ENCODE measurements around the gene TTC28.
A peak's percentile ranks its signal among the peaks of the same experiment; 100 is the strongest.
"Not testable (repeated sequence)": the region's sequence is repeated elsewhere in the genome, so short reads cannot be mapped to it uniquely, and the experiment has no call there.

TTC28 gene

DNA sequence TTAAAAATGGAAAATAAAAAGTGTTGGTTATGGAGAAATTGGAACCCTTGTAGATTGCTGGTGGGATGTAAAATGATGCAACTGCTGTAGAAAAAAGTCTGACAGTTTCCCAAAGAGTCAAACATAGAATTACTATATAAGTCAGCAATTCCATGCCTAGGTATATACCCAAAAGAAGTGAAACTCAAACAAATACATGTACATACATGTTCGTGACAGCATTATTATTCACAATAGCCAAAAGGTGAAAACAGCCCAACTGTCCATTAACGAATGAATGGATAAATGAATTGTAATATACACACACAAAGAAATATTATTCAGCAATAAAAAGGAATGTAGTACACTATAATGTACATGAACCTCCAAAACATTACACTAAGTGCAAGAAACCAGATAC lies 116.0 kb downstream of the TTC28 start:
- Histone ChIP-seq H3K18ac (ENCODE audit: low read depth in 1 of 2, low read length in 2 of 2) (no peak overlapping the region), H4K8ac (ENCODE audit: low read length) (no peak overlapping the region), H3K23ac (ENCODE audit: low read length in 2 of 2) (no peak overlapping the region), H3K27me3 (ENCODE audit: control insufficient read depth in 1 of 2, insufficient read depth in 1 of 2, low read length in 2 of 2) (no peaks in the 10 kb centered on the region), H3K9ac (ENCODE audit: low read length) (no peak overlapping the region), H2BK15ac (ENCODE audit: low read depth, poor library complexity, severe bottlenecking) (no peak overlapping the region), H3K14ac (ENCODE audit: low read length in 2 of 2) (no peak overlapping the region), H2AK5ac (ENCODE audit: low read length, severe bottlenecking) (no peak overlapping the region), H3K4me3 (ENCODE audit: insufficient read depth in 1 of 2, low read depth in 1 of 2, low read length in 2 of 2) (no peak overlapping the region), H3K27ac (ENCODE audit: low read length, poor library complexity, severe bottlenecking) (no peak overlapping the region), H3K79me1 (replicated peaks; ENCODE audit: low read length, poor library complexity, severe bottlenecking) (peaks cover 3% of the 10 kb centered on the region), H3K36me3 (ENCODE audit: control insufficient read depth in 1 of 2, insufficient read depth in 2 of 2, low read depth in 1 of 2, low read length in 2 of 2) (no peaks in the 10 kb centered on the region), H2BK120ac (ENCODE audit: low read depth, low read length) (no peak overlapping the region), H4K91ac (ENCODE audit: low read length) (no peak overlapping the region), H2BK12ac (ENCODE audit: low read length in 2 of 2) (no peak overlapping the region), H2BK5ac (ENCODE audit: low read depth, low read length, poor library complexity, severe bottlenecking) (no peak overlapping the region), H3K4me2 (ENCODE audit: low read length, poor library complexity, severe bottlenecking) (no peak overlapping the region), H2AFZ (ENCODE audit: low read depth, low read length) (no peak overlapping the region), H3K4me1 (ENCODE audit: control insufficient read depth, insufficient read depth, low read depth, low read length) (no peaks in the 10 kb centered on the region), H3K4ac (ENCODE audit: low read depth in 1 of 2, low read length in 2 of 2) (no peak overlapping the region), H3K9me3 (ENCODE audit: control insufficient read depth, low read length) (no peaks in the 10 kb centered on the region)
- no CpG with 5 or more reads among the region's 2 CpGs for WGBS
- DNase-seq: no peak

DNA sequence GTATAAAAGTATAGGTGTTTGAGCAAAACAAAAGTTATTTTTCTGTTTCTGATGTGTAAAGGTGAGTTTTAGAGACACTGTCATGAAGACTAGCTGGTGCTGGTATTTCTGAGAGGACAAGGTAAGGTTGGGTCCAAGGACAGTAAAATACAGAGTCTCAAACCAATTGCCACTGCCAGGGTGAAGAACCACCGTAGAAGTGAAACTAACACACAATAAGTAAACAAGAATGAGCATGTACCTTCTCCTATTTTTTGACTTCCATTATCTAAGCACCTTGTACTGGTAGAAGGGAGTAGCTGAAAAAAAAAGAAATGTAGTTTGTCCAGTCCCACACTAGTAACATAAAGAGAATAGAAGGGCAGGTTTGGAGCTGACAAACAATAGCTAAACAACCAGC lies 117.3 kb downstream of the TTC28 start:
- no peak for DNase-seq
- Histone ChIP-seq H3K4ac (ENCODE audit: low read depth in 1 of 2, low read length in 2 of 2) (no peak overlapping the region), H2BK120ac (ENCODE audit: low read depth, low read length) (no peak overlapping the region), H3K27me3 (ENCODE audit: control insufficient read depth in 1 of 2, insufficient read depth in 1 of 2, low read length in 2 of 2) (no peaks in the 10 kb centered on the region), H2BK12ac (ENCODE audit: low read length in 2 of 2) (no peak overlapping the region), H3K23ac (ENCODE audit: low read length in 2 of 2) (no peak overlapping the region), H3K4me1 (ENCODE audit: control insufficient read depth, insufficient read depth, low read depth, low read length) (no peaks in the 10 kb centered on the region), H3K18ac (ENCODE audit: low read depth in 1 of 2, low read length in 2 of 2) (no peak overlapping the region), H3K14ac (ENCODE audit: low read length in 2 of 2) (no peak overlapping the region), H3K9ac (ENCODE audit: low read length) (no peak overlapping the region), H3K4me3 (ENCODE audit: insufficient read depth in 1 of 2, low read depth in 1 of 2, low read length in 2 of 2) (no peak overlapping the region), H2AFZ (ENCODE audit: low read depth, low read length) (no peak overlapping the region), H3K4me2 (ENCODE audit: low read length, poor library complexity, severe bottlenecking) (no peak overlapping the region), H3K27ac (ENCODE audit: low read length, poor library complexity, severe bottlenecking) (no peak overlapping the region), H3K9me3 (ENCODE audit: control insufficient read depth, low read length) (no peaks in the 10 kb centered on the region), H4K91ac (ENCODE audit: low read length) (no peak overlapping the region), H4K8ac (ENCODE audit: low read length) (no peak overlapping the region), H2AK5ac (ENCODE audit: low read length, severe bottlenecking) (no peak overlapping the region), H3K79me1 (replicated peaks; ENCODE audit: low read length, poor library complexity, severe bottlenecking) (peaks cover 3% of the 10 kb centered on the region), H3K36me3 (ENCODE audit: control insufficient read depth in 1 of 2, insufficient read depth in 2 of 2, low read depth in 1 of 2, low read length in 2 of 2) (no peaks in the 10 kb centered on the region), H2BK5ac (ENCODE audit: low read depth, low read length, poor library complexity, severe bottlenecking) (no peak overlapping the region), H2BK15ac (ENCODE audit: low read depth, poor library complexity, severe bottlenecking) (no peak overlapping the region)
- WGBS: no CpG with 5 or more reads among the region's 1 CpG

DNA sequence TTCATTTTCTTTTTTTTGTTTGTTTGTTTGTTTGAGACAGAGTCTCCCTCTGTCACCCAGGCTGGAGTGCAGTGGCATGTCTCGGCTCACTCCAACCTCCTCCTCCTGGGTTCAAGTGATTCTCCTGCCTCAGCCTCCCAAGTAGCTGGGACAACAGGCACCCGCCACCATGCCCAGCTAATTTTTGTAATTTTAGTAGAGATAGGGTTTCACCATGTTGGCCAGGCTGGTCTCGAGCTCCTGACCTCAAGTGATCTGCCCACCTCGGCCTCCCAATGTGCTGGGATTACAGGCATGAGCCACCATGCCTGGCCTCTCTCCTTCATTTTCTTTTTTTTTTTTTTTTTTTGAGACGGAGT lies 118.9 kb downstream of the TTC28 start:
- H3K18ac ChIP-seq (ENCODE audit: low read depth in 1 of 2, low read length in 2 of 2); H3K23ac ChIP-seq (ENCODE audit: low read length in 2 of 2); H2BK15ac ChIP-seq (ENCODE audit: low read depth, poor library complexity, severe bottlenecking); H2BK12ac ChIP-seq (ENCODE audit: low read length in 2 of 2); H4K91ac ChIP-seq (ENCODE audit: low read length); H3K4me2 ChIP-seq (ENCODE audit: low read length, poor library complexity, severe bottlenecking); H3K27me3 ChIP-seq (ENCODE audit: control insufficient read depth in 1 of 2, insufficient read depth in 1 of 2, low read length in 2 of 2); H2AFZ ChIP-seq (ENCODE audit: low read depth, low read length); H3K4me3 ChIP-seq (ENCODE audit: insufficient read depth in 1 of 2, low read depth in 1 of 2, low read length in 2 of 2); H3K4ac ChIP-seq (ENCODE audit: low read depth in 1 of 2, low read length in 2 of 2); H3K79me1 ChIP-seq (replicated peaks; ENCODE audit: low read length, poor library complexity, severe bottlenecking); DNase-seq; H3K4me1 ChIP-seq (ENCODE audit: control insufficient read depth, insufficient read depth, low read depth, low read length); H2BK120ac ChIP-seq (ENCODE audit: low read depth, low read length); H3K9me3 ChIP-seq (ENCODE audit: control insufficient read depth, low read length); H3K14ac ChIP-seq (ENCODE audit: low read length in 2 of 2); H2AK5ac ChIP-seq (ENCODE audit: low read length, severe bottlenecking); H3K9ac ChIP-seq (ENCODE audit: low read length); H4K8ac ChIP-seq (ENCODE audit: low read length); H3K27ac ChIP-seq (ENCODE audit: low read length, poor library complexity, severe bottlenecking); H2BK5ac ChIP-seq (ENCODE audit: low read depth, low read length, poor library complexity, severe bottlenecking); H3K36me3 ChIP-seq (ENCODE audit: control insufficient read depth in 1 of 2, insufficient read depth in 2 of 2, low read depth in 1 of 2, low read length in 2 of 2): not testable (repeated sequence)
- WGBS: 90% methylated on average over 3 of the region's 5 CpGs

DNA sequence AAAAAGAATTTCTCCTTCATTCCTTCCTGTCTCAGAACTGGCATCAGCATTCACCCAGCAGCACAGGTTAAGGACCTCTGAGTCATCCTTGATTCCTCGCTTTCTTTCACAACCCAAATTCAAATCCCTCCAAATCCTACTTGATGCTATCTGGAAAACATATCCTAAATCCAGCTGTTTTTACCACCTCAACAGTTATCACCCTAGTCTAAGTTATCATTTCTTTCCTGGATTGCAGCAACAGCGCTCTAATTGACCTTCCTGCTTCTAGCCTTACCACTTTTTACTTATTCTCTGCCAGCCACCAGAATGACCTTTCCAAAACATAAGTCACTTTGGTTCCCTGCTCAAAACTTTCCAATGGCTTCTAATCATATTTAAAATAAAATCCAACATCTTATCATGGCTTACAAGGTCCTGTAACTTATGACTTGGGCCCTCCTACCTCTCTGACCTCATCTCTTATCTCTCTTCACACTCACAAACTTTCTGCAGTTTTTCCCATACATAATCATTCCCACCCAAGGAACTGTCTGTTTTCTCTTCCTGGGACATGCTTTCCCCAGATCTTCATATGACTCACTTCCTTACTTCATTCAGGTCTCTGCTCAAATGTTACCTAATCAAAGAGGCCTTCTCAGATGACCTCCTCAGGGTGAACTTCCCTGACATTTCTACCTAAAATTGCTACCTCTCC lies 119.4 kb downstream of the TTC28 start:
- H3K23ac ChIP-seq (ENCODE audit: low read length in 2 of 2): no peak overlapping the region
- no peak overlapping the region for H3K14ac ChIP-seq (ENCODE audit: low read length in 2 of 2)
- no peaks in the 10 kb centered on the region for H3K36me3 ChIP-seq (ENCODE audit: control insufficient read depth in 1 of 2, insufficient read depth in 2 of 2, low read depth in 1 of 2, low read length in 2 of 2)
- peak; percentile 81 for DNase-seq
- 71% methylated on average over 2 of the region's 2 CpGs for WGBS
- H3K9me3 ChIP-seq (ENCODE audit: control insufficient read depth, low read length): no peaks in the 10 kb centered on the region
- H2AFZ ChIP-seq (ENCODE audit: low read depth, low read length): no peak overlapping the region
- H2BK12ac ChIP-seq (ENCODE audit: low read length in 2 of 2): no peak overlapping the region
- H3K27me3 ChIP-seq (ENCODE audit: control insufficient read depth in 1 of 2, insufficient read depth in 1 of 2, low read length in 2 of 2): no peaks in the 10 kb centered on the region
- no peak overlapping the region for H3K4me3 ChIP-seq (ENCODE audit: insufficient read depth in 1 of 2, low read depth in 1 of 2, low read length in 2 of 2)
- no peak overlapping the region for H2AK5ac ChIP-seq (ENCODE audit: low read length, severe bottlenecking)
- no peak overlapping the region for H2BK120ac ChIP-seq (ENCODE audit: low read depth, low read length)
- H3K9ac ChIP-seq (ENCODE audit: low read length): no peak overlapping the region
- H3K79me1 ChIP-seq (replicated peaks; ENCODE audit: low read length, poor library complexity, severe bottlenecking): peaks cover 3% of the 10 kb centered on the region
- H3K4me2 ChIP-seq (ENCODE audit: low read length, poor library complexity, severe bottlenecking): no peak overlapping the region
- H3K18ac ChIP-seq (ENCODE audit: low read depth in 1 of 2, low read length in 2 of 2): no peak overlapping the region
- no peaks in the 10 kb centered on the region for H3K4me1 ChIP-seq (ENCODE audit: control insufficient read depth, insufficient read depth, low read depth, low read length)
- no peak overlapping the region for H4K91ac ChIP-seq (ENCODE audit: low read length)
- no peak overlapping the region for H3K27ac ChIP-seq (ENCODE audit: low read length, poor library complexity, severe bottlenecking)
- no peak overlapping the region for H4K8ac ChIP-seq (ENCODE audit: low read length)
- no peak overlapping the region for H2BK15ac ChIP-seq (ENCODE audit: low read depth, poor library complexity, severe bottlenecking)
- H2BK5ac ChIP-seq (ENCODE audit: low read depth, low read length, poor library complexity, severe bottlenecking): no peak overlapping the region
- H3K4ac ChIP-seq (ENCODE audit: low read depth in 1 of 2, low read length in 2 of 2): no peak overlapping the region
